ENCODE measurements around the gene IMPDH1. TPM values are rescaled to one million over a fixed set of nuclear protein-coding genes. Genes with fewer than 3 reads are reported as not detected.

IMPDH1 gene
- total and polyA plus RNA-seq, 2 donors (not counting 3 experiments of a cell fraction or from before 2014, with no cell fraction given), result 78.8 to 97.9 TPM

- Histone ChIP-seq H3K36me3 (ENCODE audit: control insufficient read depth in 2 of 2, extremely low read depth in 1 of 2, insufficient read depth in 2 of 2, low read length in 2 of 2) (no peaks in the 10 kb centered on the region), H3K27ac (ENCODE audit: insufficient read depth, low read depth, low read length) (no peak overlapping the region), H3K4me2 (ENCODE audit: insufficient read depth, low read length) (no peak overlapping the region), H3K9me3 (replicated peaks; ENCODE audit: control insufficient read depth, insufficient read depth, low read length) (no peaks in the 10 kb centered on the region), H3K4me1 (ENCODE audit: control insufficient read depth, extremely low read depth, insufficient read depth, low read length) (peaks cover 4% of the 10 kb centered on the region), H3K79me2 (ENCODE audit: control insufficient read depth, insufficient read depth, low read length) (no peaks in the 10 kb centered on the region), H3K27me3 (ENCODE audit: control insufficient read depth in 2 of 2, insufficient read depth in 2 of 2, low read length in 2 of 2) (peaks cover 45 to 63% of the 10 kb centered on the region in 2 experiments), H3K9ac (replicated peaks; ENCODE audit: extremely low read depth, insufficient read depth, low read length) (no peak overlapping the region), H4K20me1 (replicated peaks; ENCODE audit: control insufficient read depth, extremely low read depth, insufficient read depth, low read length) (no peaks in the 10 kb centered on the region), H3K4me3 (replicated peaks in 1 of 3; ENCODE audit: insufficient read depth in 1 of 3, low read depth in 1 of 3, low read length in 3 of 3) (no peak overlapping the region), H2AFZ (ENCODE audit: low read depth, low read length) (no peak overlapping the region), H3K9me1 (replicated peaks; ENCODE audit: control insufficient read depth, extremely low read depth, insufficient read depth, low read length) (no peaks in the 10 kb centered on the region)
- intact Hi-C loops (cut with micrococcal nuclease) (no loop called here), dilution Hi-C loops (cut with MboI; ENCODE audit: extremely low pct_ligation_motif_present, low sequenced_read_pairs) (no loop called here)
- TF ChIP-seq MYC (IDR thresholded peaks at IDR 0.05; ENCODE audit: low read depth, low read length) (no peak), JUN (IDR thresholded peaks at IDR 0.05; ENCODE audit: borderline replicate concordance, insufficient read depth, insufficient read length, low read depth) (no peak)
- FAIRE-seq (no peak), DNase-seq (ENCODE audit: low read depth, low spot score) (no peak)
- CTCF ChIA-PET, result interaction anchor here (0.6 to 5.4 kb wide), 2 partner anchors 23 to 52 kb away, joined by 9 to 24 read pairs; no protein-coding TSS in a partner anchor
- BruUV-seq (replicated peaks), result no TSS peak
- POLR2A ChIA-PET, result no interaction called here
Observed at GRCh38 chr7:128364166-128364870, 45.5 kb downstream of the IMPDH1 start.

GRCh38 chr7:128363261-128363721 lies 46.5 kb downstream of the IMPDH1 start:
- Histone ChIP-seq H3K27ac (ENCODE audit: insufficient read depth, low read depth, low read length) (no peak overlapping the region), H3K9me3 (replicated peaks; ENCODE audit: control insufficient read depth, insufficient read depth, low read length) (no peaks in the 10 kb centered on the region), H3K36me3 (ENCODE audit: control insufficient read depth in 2 of 2, extremely low read depth in 1 of 2, insufficient read depth in 2 of 2, low read length in 2 of 2) (no peaks in the 10 kb centered on the region), H3K4me3 (replicated peaks in 1 of 3; ENCODE audit: insufficient read depth in 1 of 3, low read depth in 1 of 3, low read length in 3 of 3) (no peak overlapping the region), H3K27me3 (ENCODE audit: control insufficient read depth in 2 of 2, insufficient read depth in 2 of 2, low read length in 2 of 2) (peaks cover 51 to 65% of the 10 kb centered on the region in 2 experiments), H2AFZ (ENCODE audit: low read depth, low read length) (no peak overlapping the region), H3K9ac (replicated peaks; ENCODE audit: extremely low read depth, insufficient read depth, low read length) (no peak overlapping the region), H4K20me1 (replicated peaks; ENCODE audit: control insufficient read depth, extremely low read depth, insufficient read depth, low read length) (no peaks in the 10 kb centered on the region), H3K79me2 (ENCODE audit: control insufficient read depth, insufficient read depth, low read length) (no peaks in the 10 kb centered on the region), H3K4me2 (ENCODE audit: insufficient read depth, low read length) (no peak overlapping the region), H3K9me1 (replicated peaks; ENCODE audit: control insufficient read depth, extremely low read depth, insufficient read depth, low read length) (no peaks in the 10 kb centered on the region), H3K4me1 (ENCODE audit: control insufficient read depth, extremely low read depth, insufficient read depth, low read length) (peaks cover 4% of the 10 kb centered on the region)
- no TSS peak for BruUV-seq (replicated peaks)
- TF ChIP-seq CTCF (IDR thresholded peaks at IDR 0.05; ENCODE audit: extremely low read depth in 1 of 2, insufficient read depth in 1 of 2, low read depth in 1 of 2, low read length in 2 of 2), result no peak
- no peak for TF ChIP-seq FOS (IDR thresholded peaks at IDR 0.05; ENCODE audit: borderline replicate concordance, insufficient read depth, low read length)
- no peak for TF ChIP-seq EZH2 (IDR thresholded peaks at IDR 0.05; ENCODE audit: borderline replicate concordance, low read depth, low read length, severe bottlenecking)
- no peak for TF ChIP-seq JUN (IDR thresholded peaks at IDR 0.05; ENCODE audit: borderline replicate concordance, insufficient read depth, insufficient read length, low read depth)
- no peak for TF ChIP-seq MYC (IDR thresholded peaks at IDR 0.05; ENCODE audit: low read depth, low read length)
- TF ChIP-seq MAX (IDR thresholded peaks at IDR 0.05; ENCODE audit: insufficient read depth, insufficient read length), result no peak
- no peak for TF ChIP-seq GATA2 (IDR thresholded peaks at IDR 0.05; ENCODE audit: insufficient read depth, insufficient read length, low read depth, low read length)
- FAIRE-seq, result no peak
- intact Hi-C loops (cut with micrococcal nuclease), result no loop called here
- dilution Hi-C loops (cut with MboI; ENCODE audit: extremely low pct_ligation_motif_present, low sequenced_read_pairs), result no loop called here
- no peak for DNase-seq (ENCODE audit: low read depth, low spot score)
- POLR2A ChIA-PET, result no interaction called here
- CTCF ChIA-PET, result interaction anchor here (1.7 to 5.4 kb wide), 4 partner anchors 10 to 24 kb away, joined by 4 to 24 read pairs (median 8); no protein-coding TSS in a partner anchor
